Liver (tissue), 9 donors: ENCODE measurements around the gene ZNF117. TPM values are rescaled to one million over a fixed set of nuclear protein-coding genes. Genes with fewer than 3 reads are reported as not detected.

ENCODE experiments used
- DNase-seq: peaks from one replicate; pipeline ENCODE4 v3.0.0-alpha.2; 2017; ENCODE audit warnings: low spot score
- H3K27ac ChIP-seq, 2 donors: one replicate each; pipeline ENCODE4 v1.7.0; 2013; ENCODE audit warnings: inconsistent platforms in 2 of 2, low read length in 2 of 2, control low read depth in 1 of 2, low read depth in 1 of 2, mild to moderate bottlenecking in 1 of 2
- H3K27me3 ChIP-seq, 4 donors: one replicate each; pipeline versions ENCODE4 v1.6.1 to v1.7.0; 2013; ENCODE audit warnings: low read length in 3 of 4, inconsistent platforms in 1 of 4, mild to moderate bottlenecking in 1 of 4, moderate library complexity in 1 of 4; ENCODE audit not compliant: control insufficient read depth in 4 of 4, insufficient read depth in 4 of 4
- H3K36me3 ChIP-seq, 4 donors: one replicate each; pipeline versions ENCODE4 v1.6.1 to v1.7.0; 2013; ENCODE audit warnings: low read length in 3 of 4, mild to moderate bottlenecking in 3 of 4, low read depth in 1 of 4, moderate library complexity in 1 of 4; ENCODE audit not compliant: control insufficient read depth in 4 of 4, insufficient read depth in 3 of 4
- H3K4me1 ChIP-seq, 4 donors: one replicate each; pipeline versions ENCODE4 v1.6.1 to v1.7.0; 2013; ENCODE audit warnings: low read length in 3 of 4, mild to moderate bottlenecking in 3 of 4, moderate library complexity in 1 of 4; ENCODE audit not compliant: control insufficient read depth in 4 of 4, insufficient read depth in 4 of 4
- H3K4me3 ChIP-seq, 3 donors: one replicate each; pipeline versions ENCODE4 v1.6.1 to v1.7.0; 2013; ENCODE audit warnings: low read length in 3 of 3, control low read depth in 1 of 3, low read depth in 1 of 3, mild to moderate bottlenecking in 1 of 3
- H3K9ac ChIP-seq, 2 donors: one replicate each; pipeline ENCODE4 v1.7.0; 2013; ENCODE audit warnings: low read length in 2 of 2, mild to moderate bottlenecking in 2 of 2, moderate library complexity in 2 of 2, control low read depth in 1 of 2, low read depth in 1 of 2
- H3K9me3 ChIP-seq, 4 donors: one replicate each; pipeline versions ENCODE4 v1.6.1 to v1.7.0; 2013; ENCODE audit warnings: low read length in 3 of 4; ENCODE audit not compliant: control insufficient read depth in 4 of 4
- ATF3 ChIP-seq: IDR thresholded peaks from 2 replicates; pipeline ENCODE4 v1.6.1; 2016; ENCODE audit warnings: antibody characterized with exemption
- CTCF ChIP-seq: fragments of 150-350 bp; IDR thresholded peaks from 2 replicates; pipeline ENCODE4 v1.5.1; 2017; ENCODE audit warnings: improper control_type of control experiment, low read depth, low read length; ENCODE audit not compliant: missing input control
- FOXA1 ChIP-seq: IDR thresholded peaks from 2 replicates; pipeline ENCODE4 v1.6.1; 2016; ENCODE audit warnings: antibody characterized with exemption
- GABPA ChIP-seq, 2 donors: IDR thresholded peaks in 1 of 2; conservative IDR thresholded peaks in 1 of 2; 2 replicates each; pipeline ENCODE4 v1.6.1; 2016; ENCODE audit warnings: antibody characterized with exemption in 2 of 2, mild to moderate bottlenecking in 1 of 2, moderate library complexity in 1 of 2
- HNF4G ChIP-seq: IDR thresholded peaks from 2 replicates; pipeline ENCODE4 v1.6.1; 2016; ENCODE audit warnings: antibody characterized with exemption
- JUND ChIP-seq, 2 donors: IDR thresholded peaks; 2 replicates each; pipeline ENCODE4 v1.6.1; 2016; ENCODE audit warnings: antibody characterized with exemption in 2 of 2
- NR2F2 ChIP-seq: IDR thresholded peaks from 2 replicates; pipeline ENCODE4 v1.6.1; 2016; ENCODE audit warnings: antibody characterized with exemption
- REST ChIP-seq: IDR thresholded peaks from 2 replicates; pipeline ENCODE4 v1.6.1; 2016; ENCODE audit warnings: antibody characterized with exemption, mild to moderate bottlenecking
- RXRA ChIP-seq, 2 donors: IDR thresholded peaks; 2 replicates each; pipeline ENCODE4 v1.6.1; 2017 to 2018; ENCODE audit warnings: antibody characterized with exemption in 2 of 2, mild to moderate bottlenecking in 1 of 2
- SP1 ChIP-seq: IDR thresholded peaks from 2 replicates; pipeline ENCODE4 v1.6.1; 2018; ENCODE audit warnings: antibody characterized with exemption, mild to moderate bottlenecking
- YY1 ChIP-seq: IDR thresholded peaks from 2 replicates; pipeline ENCODE4 v1.6.1; 2016; ENCODE audit warnings: antibody characterized with exemption, mild to moderate bottlenecking
- ZBTB33 ChIP-seq: IDR thresholded peaks from 2 replicates; pipeline ENCODE4 v1.6.1; 2016; ENCODE audit warnings: antibody characterized with exemption
- WGBS: extraction: QIAGEN DNeasy Blood & Tissue Kit; methylation state at CpG from one replicate; pipeline ENCODE4 v1.1.7; 2013; 5-methylcytosine and 5-hydroxymethylcytosine counted together
- polyA plus RNA-seq, 2 donors: library from polyadenylated mRNA; stranded (reverse) in 1 of 2; unstranded in 1 of 2; fragments of 200-250 nt in 1 of 2; fragments of >200 nt in 1 of 2; fragmentation: Nextera tagmentation in 1 of 2; extraction: Ambion mirVana in 1 of 2; gene quantifications; one replicate each; pipeline versions ENCODE4 v1.2.1 to v1.2.3, GENCODE V29; 2013 to 2015
- total RNA-seq, 2 donors: library from RNA; depleted of rRNA; stranded (reverse); fragments of >200 nt; gene quantifications; one replicate each; pipeline ENCODE4 v1.2.3, GENCODE V29; 2014
- donor health status: healthy.
- donor health status: healthy.
- donor health status: healthy.
- donor health status: healthy.
- donor health status: healthy.

ZNF117 gene
- total and polyA plus RNA-seq, 4 donors: 0.69 to 4.3 (median 2.5) TPM

- 86% methylated on average over 11 of the region's 11 CpGs for WGBS
- DNase-seq: no peak
- peaks cover 1 to 8% (median 3%) of the 10 kb centered on the region in 4 donors for H3K36me3 ChIP-seq
Measured at GRCh38 chr7:64999165-65000004, 8.5 kb upstream of the ZNF117 start.

GRCh38 chr7:64998865-64999164 is 8.0 kb upstream of the ZNF117 start:
- Histone ChIP-seq H3K27ac (peak overlapping the region in 1 of 2 donors; percentile 14), H3K9ac (no peak overlapping the region), H3K9me3 (peaks cover 4 to 17% (median 12%) of the 10 kb centered on the region in 4 donors), H3K27me3 (no peaks in the 10 kb centered on the region), H3K36me3 (peaks cover 1 to 8% (median 3%) of the 10 kb centered on the region in 4 donors), H3K4me3 (peak overlapping the region in 1 of 3 donors; percentile 8), H3K4me1 (no peaks in the 10 kb centered on the region)
- 96% methylated on average over 7 of the region's 7 CpGs for WGBS
- TF ChIP-seq FOXA1 (no peak), NR2F2 (no peak)
- no peak for DNase-seq

More at GRCh38 chr7:64999165-65000004, 8.5 kb upstream of the ZNF117 start:
- Histone ChIP-seq H3K4me3 (peak overlapping the region in 1 of 3 donors; percentile 8), H3K27ac (peak overlapping the region in 1 of 2 donors; percentile 14), H3K4me1 (no peaks in the 10 kb centered on the region), H3K27me3 (no peaks in the 10 kb centered on the region), H3K9ac (no peak overlapping the region), H3K9me3 (peaks cover 4 to 17% (median 11%) of the 10 kb centered on the region in 4 donors)
- TF ChIP-seq REST: no peak
- no peak for TF ChIP-seq CTCF
- no peak for TF ChIP-seq YY1
- TF ChIP-seq HNF4G: no peak
- TF ChIP-seq JUND (IDR thresholded peaks at IDR 0.05): no peak
- TF ChIP-seq NR2F2: no peak
- TF ChIP-seq GABPA (IDR thresholded peaks at IDR 0.05 in 1 of 2, conservative IDR thresholded peaks at IDR 0.05 in 1 of 2): no peak
- TF ChIP-seq RXRA (IDR thresholded peaks at IDR 0.05): no peak
- TF ChIP-seq FOXA1: no peak

- no peak overlapping the region for H3K4me3 ChIP-seq
- no peak overlapping the region for H3K27ac ChIP-seq
Measured at GRCh38 chr7:64997927-64998391, 7.1 kb upstream of the ZNF117 start.

More at GRCh38 chr7:64997927-64998391, 7.1 kb upstream of the ZNF117 start:
- H3K9me3 ChIP-seq: peaks cover 4 to 25% (median 16%) of the 10 kb centered on the region in 4 donors
- no peak for DNase-seq
- H3K36me3 ChIP-seq: peaks cover 1 to 8% (median 3%) of the 10 kb centered on the region in 4 donors
- no peaks in the 10 kb centered on the region for H3K27me3 ChIP-seq
- H3K4me1 ChIP-seq: no peaks in the 10 kb centered on the region
- no peak for TF ChIP-seq JUND (IDR thresholded peaks at IDR 0.05)
- no peak for TF ChIP-seq SP1
- TF ChIP-seq ZBTB33: no peak
- TF ChIP-seq NR2F2: no peak
- no peak for TF ChIP-seq REST
- TF ChIP-seq HNF4G: no peak
- no peak for TF ChIP-seq YY1
- no peak for TF ChIP-seq ATF3
- TF ChIP-seq GABPA (IDR thresholded peaks at IDR 0.05 in 1 of 2, conservative IDR thresholded peaks at IDR 0.05 in 1 of 2): no peak
- WGBS: 93% methylated on average over 8 of the region's 8 CpGs
- H3K9ac ChIP-seq: no peak overlapping the region
